IMR-90 (cell line): ENCODE measurements around the gene LRRC4. TPM values are rescaled to one million over a fixed set of nuclear protein-coding genes. Genes with fewer than 3 reads are reported as not detected.

ENCODE experiments used
- ATAC-seq: fragments of 200-7000 bp; cut with Tn5 transposase; 2 replicates; pipeline ENCODE4 v1.9.1; 2020; ENCODE audit warnings: low read depth, mild to moderate bottlenecking, moderate library complexity
- BruUV-seq: library from RNA; stranded (reverse); fragments of 400-500 nt; replicated peaks from 2 replicates; lab custom pipeline; 2021; lab: Mats Ljungman, UMichigan
- CTCF ChIA-PET: fragments of 300-600 bp; formaldehyde crosslinking; extraction: SDS; loops from one replicate; lab custom pipeline; 2021; ENCODE audit warnings: antibody characterized with exemption; lab: Yijun Ruan, JAX
- POLR2A ChIA-PET: fragments of 300-600 bp; sonication (Branson Sonifier 250); formaldehyde crosslinking; loops from one replicate; lab custom pipeline; 2022; ENCODE audit warnings: antibody characterized with exemption; ENCODE audit not compliant: unreplicated experiment; lab: Charles Lee
- DNase-seq: peaks from one replicate; pipeline ENCODE4 v3.0.0; 2013
- H2AFZ ChIP-seq: replicated peaks from 2 replicates; pipeline ENCODE3; 2013; ENCODE audit warnings: low read length, mild to moderate bottlenecking; ENCODE audit not compliant: poor library complexity
- H2AK5ac ChIP-seq: 2 replicates; pipeline ENCODE4 v1.6.1; 2013; ENCODE audit warnings: low read depth, low read length, inconsistent platforms
- H2AK9ac ChIP-seq: replicated peaks from 2 replicates; pipeline ENCODE3; 2013; ENCODE audit warnings: mild to moderate bottlenecking, low read depth, low read length, moderate library complexity; ENCODE audit not compliant: poor library complexity
- H2BK120ac ChIP-seq: 2 replicates; pipeline ENCODE4 v1.6.1; 2013; ENCODE audit warnings: low read depth, low read length, inconsistent platforms
- H2BK15ac ChIP-seq: 3 replicates; pipeline ENCODE4 v1.6.1; 2013; ENCODE audit warnings: low read depth, low read length, inconsistent platforms
- H2BK20ac ChIP-seq: 2 replicates; pipeline ENCODE4 v1.6.1; 2013; ENCODE audit warnings: low read depth, mild to moderate bottlenecking, inconsistent platforms, low read length, moderate library complexity
- H2BK5ac ChIP-seq: 2 replicates; pipeline ENCODE4 v1.6.1; 2013; ENCODE audit warnings: mild to moderate bottlenecking, low read depth, low read length, inconsistent platforms; ENCODE audit not compliant: poor library complexity, severe bottlenecking
- H3K14ac ChIP-seq: replicated peaks from 2 replicates; pipeline ENCODE4 v1.6.1; 2013; ENCODE audit warnings: low read depth, low read length, inconsistent platforms
- H3K18ac ChIP-seq: 2 replicates; pipeline ENCODE4 v1.6.1; 2013; ENCODE audit warnings: low read depth, low read length, control low read depth
- H3K23ac ChIP-seq: 2 replicates; pipeline ENCODE4 v1.6.1; 2013; ENCODE audit warnings: low read depth, low read length, inconsistent platforms
- H3K27ac ChIP-seq: 2 replicates; pipeline ENCODE4 v1.5.1; 2013; ENCODE audit warnings: mild to moderate bottlenecking, control low read depth, low read length; ENCODE audit not compliant: insufficient read depth
- H3K27me3 ChIP-seq: 2 replicates; pipeline ENCODE4 v1.6.1; 2013; ENCODE audit warnings: low read length; ENCODE audit not compliant: control insufficient read depth, insufficient read depth
- H3K36me3 ChIP-seq: 2 replicates; pipeline ENCODE4 v1.6.1; 2013; ENCODE audit warnings: low read length, mixed read lengths; ENCODE audit not compliant: control insufficient read depth, insufficient read depth
- H3K4ac ChIP-seq: 2 replicates; pipeline ENCODE4 v1.6.1; 2013; ENCODE audit warnings: low read depth, low read length, inconsistent platforms
- H3K4me1 ChIP-seq: 2 replicates; pipeline ENCODE4 v1.6.1; 2013; ENCODE audit warnings: low read length, mixed read lengths; ENCODE audit not compliant: control insufficient read depth, insufficient read depth
- H3K4me2 ChIP-seq: 2 replicates; pipeline ENCODE4 v1.6.1; 2013; ENCODE audit warnings: low read depth, mild to moderate bottlenecking, control low read depth, low read length, moderate library complexity
- H3K4me3 ChIP-seq: 2 replicates; pipeline ENCODE4 v1.5.1; 2013; ENCODE audit warnings: low read depth, mild to moderate bottlenecking, control low read depth, low read length, moderate library complexity; ENCODE audit not compliant: insufficient read depth
- H3K56ac ChIP-seq: 2 replicates; pipeline ENCODE4 v1.6.1; 2013; ENCODE audit warnings: low read length, inconsistent platforms; ENCODE audit not compliant: insufficient read depth; ENCODE audit errors: extremely low read depth
- H3K79me1 ChIP-seq, 2 experiments: 2 replicates each; pipeline ENCODE4 v1.6.1; 2013; ENCODE audit warnings: low read length in 2 of 2, inconsistent platforms in 1 of 2, low read depth in 1 of 2
- H3K9ac ChIP-seq: 2 replicates; pipeline ENCODE4 v1.6.1; 2013; ENCODE audit warnings: low read depth, low read length, control low read depth
- H3K9me1 ChIP-seq: 2 replicates; pipeline ENCODE4 v1.6.1; 2013; ENCODE audit warnings: low read length, inconsistent platforms; ENCODE audit not compliant: insufficient read depth
- H3K9me3 ChIP-seq: 2 replicates; pipeline ENCODE4 v1.6.1; 2013; ENCODE audit warnings: low read length; ENCODE audit not compliant: control insufficient read depth, insufficient read depth
- H4K20me1 ChIP-seq: 2 replicates; pipeline ENCODE4 v1.6.1; 2013; ENCODE audit warnings: low read length, inconsistent platforms; ENCODE audit not compliant: insufficient read depth
- H4K5ac ChIP-seq: 2 replicates; pipeline ENCODE4 v1.6.1; 2013; ENCODE audit warnings: mild to moderate bottlenecking, low read depth, low read length, control low read depth
- H4K8ac ChIP-seq, 2 experiments: 2 replicates each; pipeline ENCODE4 v1.6.1; 2013; ENCODE audit warnings: low read depth in 2 of 2, low read length in 2 of 2, control low read depth in 1 of 2, inconsistent platforms in 1 of 2
- H4K91ac ChIP-seq: 2 replicates; pipeline ENCODE4 v1.6.1; 2013; ENCODE audit warnings: low read depth, low read length, inconsistent platforms; ENCODE audit not compliant: insufficient read depth
- BHLHE40 ChIP-seq: fragments of 150-350 bp; IDR thresholded peaks from 2 replicates; pipeline ENCODE4 v1.6.1; 2016; ENCODE audit warnings: mild to moderate bottlenecking, low read depth, low read length
- CEBPB ChIP-seq: IDR thresholded peaks from 2 replicates; pipeline ENCODE4 v1.6.1; 2012; ENCODE audit warnings: low read depth, low read length, improper control_type of control experiment
- CHD1 ChIP-seq: IDR thresholded peaks from 2 replicates; pipeline ENCODE4 v1.6.1; 2012; ENCODE audit warnings: low read depth, low read length, improper control_type of control experiment
- ELK1 ChIP-seq: fragments of 150-350 bp; IDR thresholded peaks from 2 replicates; pipeline ENCODE4 v1.6.1; 2016; ENCODE audit warnings: low read depth, mild to moderate bottlenecking, low read length, moderate library complexity, borderline replicate concordance
- FOS ChIP-seq: fragments of 150-350 bp; IDR thresholded peaks from 2 replicates; pipeline ENCODE4 v1.6.1; 2016; ENCODE audit warnings: low read depth, low read length
- MAFK ChIP-seq: IDR thresholded peaks from 2 replicates; pipeline ENCODE4 v1.6.1; 2012; ENCODE audit warnings: low read depth, low read length, improper control_type of control experiment
- MAZ ChIP-seq: IDR thresholded peaks from 2 replicates; pipeline ENCODE4 v1.6.1; 2012; ENCODE audit warnings: low read depth, mild to moderate bottlenecking, low read length, improper control_type of control experiment, moderate library complexity, borderline replicate concordance
- MXI1 ChIP-seq: IDR thresholded peaks from 2 replicates; pipeline ENCODE4 v1.6.1; 2012; ENCODE audit warnings: low read depth, mild to moderate bottlenecking, low read length, moderate library complexity, borderline replicate concordance
- NFE2L2 ChIP-seq: fragments of 150-350 bp; IDR thresholded peaks from 2 replicates; pipeline ENCODE4 v1.6.1; 2016; ENCODE audit warnings: low read depth, mild to moderate bottlenecking, low read length
- RAD21 ChIP-seq: IDR thresholded peaks from 2 replicates; pipeline ENCODE4 v1.6.1; 2012; ENCODE audit warnings: low read length, improper control_type of control experiment
- RCOR1 ChIP-seq: IDR thresholded peaks from 2 replicates; pipeline ENCODE4 v1.6.1; 2012; ENCODE audit warnings: mild to moderate bottlenecking, low read length, improper control_type of control experiment; ENCODE audit not compliant: insufficient replicate concordance
- RFX5 ChIP-seq: IDR thresholded peaks from 2 replicates; pipeline ENCODE4 v1.8.0; 2012; ENCODE audit warnings: low read depth, mild to moderate bottlenecking, low read length, moderate library complexity
- SMC3 ChIP-seq: fragments of 150-350 bp; IDR thresholded peaks from 2 replicates; pipeline ENCODE4 v1.6.1; 2016; ENCODE audit warnings: low read depth, mild to moderate bottlenecking, antibody characterized with exemption, low read length, moderate library complexity
- USF2 ChIP-seq: fragments of 150-350 bp; IDR thresholded peaks from 2 replicates; pipeline ENCODE4 v1.6.1; 2017; ENCODE audit warnings: mild to moderate bottlenecking, antibody characterized with exemption, low read length, low read depth
- WGBS, 2 experiments: methylation state at CpG; one replicate each; pipeline versions ENCODE4 v1.1.5 to v1.1.7; 2013; ENCODE audit warnings: missing lambda C conversion rate in 2 of 2; ENCODE audit not compliant: insufficient read length in 1 of 2; ENCODE audit errors: extremely low coverage in 2 of 2; 5-methylcytosine and 5-hydroxymethylcytosine counted together
- dilution Hi-C: fragments of 300-500 bp; cut with HindIII; formaldehyde crosslinking; loops from one replicate; pipeline ENCODE4 v1.14.3; 2018; ENCODE audit warnings: low sequenced_read_pairs; ENCODE audit not compliant: unreplicated experiment
- in situ Hi-C: fragments of 300-500 bp; cut with MboI; formaldehyde crosslinking; loops from 3 replicates; pipeline ENCODE4 v1.14.3; 2019; ENCODE audit warnings: low sequenced_read_pairs, inconsistent platforms, mixed read lengths
- intact Hi-C: fragments of 100-400 bp; cut with micrococcal nuclease; formaldehyde crosslinking; loops from 2 replicates; pipeline ENCODE4 v1.10.0; 2022
- polyA plus RNA-seq, 3 experiments: library from polyadenylated mRNA; depleted of rRNA; stranded (reverse); fragments of >200 nt; gene quantifications; 2 replicates each; pipeline ENCODE4 v1.2.3, GENCODE V29; 2012; ENCODE audit warnings: low replicate concordance in 1 of 3
- total RNA-seq: library from RNA; depleted of rRNA; stranded (reverse); fragments of >200 nt; gene quantifications from 2 replicates; pipeline ENCODE4 v1.2.3, GENCODE V29; 2012

Gene LRRC4
- total and polyA plus RNA-seq, 2 of the 4 experiments (the other 2 are of a cell fraction) = 0.54 to 0.55 TPM

DNA sequence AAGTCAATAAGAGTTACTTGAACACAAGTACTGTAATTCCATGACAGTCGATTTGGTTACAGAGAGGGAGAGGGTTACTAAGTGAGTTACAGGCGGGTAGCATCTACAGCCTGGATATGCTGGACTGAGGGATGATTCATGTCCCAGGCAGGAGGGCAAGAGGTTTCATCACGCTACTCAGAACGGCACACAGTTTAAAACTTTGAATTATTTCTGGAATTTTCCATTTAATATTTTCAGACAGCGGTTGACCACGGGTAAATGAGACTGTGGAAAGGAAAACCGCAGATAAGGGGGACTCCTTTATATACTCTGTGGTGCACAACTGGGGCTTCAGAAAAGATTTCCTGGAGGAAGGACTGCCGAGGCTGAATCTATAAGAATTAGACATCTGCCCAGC is 25.7 kb upstream of the LRRC4 start:
- Histone ChIP-seq H3K27me3 (no peaks in the 10 kb centered on the region), H3K9me1 (peaks cover 43% of the 10 kb centered on the region), H3K14ac (no peak overlapping the region), H3K4me1 (peaks cover 22% of the 10 kb centered on the region), H3K23ac (no peak overlapping the region), H3K27ac (no peak overlapping the region), H4K5ac (no peak overlapping the region), H2AFZ (no peak overlapping the region), H2AK5ac (no peak overlapping the region; the same call in 1 of the 2 replicates), H2BK20ac (0 out of 2 replicates have a peak overlapping the region, but pooled peaks have one; percentile 32), H3K4me2 (peak overlapping the region; percentile 24; the same call in 1 of the 2 replicates), H3K9me3 (no peaks in the 10 kb centered on the region), H3K9ac (no peak overlapping the region), H3K79me1 (peaks cover 20 to 61% of the 10 kb centered on the region in 2 experiments), H4K91ac (peak overlapping the region; percentile 37; the same call in 1 of the 2 replicates), H2AK9ac (no peak overlapping the region), H4K8ac (peak overlapping the region in 1 of 2 experiments; percentile 19; a peak in 2 of 4 replicates), H2BK5ac (no peak overlapping the region), H3K18ac (no peak overlapping the region; the same call in 1 of the 2 replicates), H2BK15ac (peak overlapping the region; percentile 5; the same call in 1 of the 3 replicates), H3K4ac (0 out of 2 replicates have a peak overlapping the region, but pooled peaks have one; percentile 42), H4K20me1 (peaks cover 47% of the 10 kb centered on the region), H3K36me3 (peaks cover 5% of the 10 kb centered on the region), H3K4me3 (no peak overlapping the region), H2BK120ac (peak overlapping the region; percentile 12; the same call in 1 of the 2 replicates), H3K56ac (no peak overlapping the region)
- intact Hi-C loops = no loop called here
- ChIA-PET CTCF (no interaction called here), POLR2A (no interaction called here)
- peak; percentile 95 for ATAC-seq
- TF ChIP-seq ELK1 (no peak), MAZ (no peak), RAD21 (no peak), CHD1 (no peak), BHLHE40 (no peak), RFX5 (no peak), MXI1 (no peak), CEBPB (peak; percentile 83), RCOR1 (no peak), MAFK (no peak), NFE2L2 (no peak), FOS (peak; percentile 62), USF2 (no peak), SMC3 (no peak)
- no CpG with 5 or more reads among the region's 8 CpGs for WGBS, 2 experiments
- in situ Hi-C loops = loop anchor here (25.0 kb wide), 1 partner anchor 345 kb away; no protein-coding TSS in a partner anchor
- dilution Hi-C loops = no loop called here
- DNase-seq = peak; percentile 87
- BruUV-seq = no TSS peak
